Measurements from ENCODE around the gene LRRN4CL. TPM values are rescaled to one million over a fixed set of nuclear protein-coding genes. Genes with fewer than 3 reads are reported as not detected.

Gene LRRN4CL
- total RNA-seq, 1 experiment from 2014 or later, result 0.71 TPM

GRCh38 chr11:62726156-62726914, 37.0 kb upstream of the LRRN4CL start:
- BruUV-seq (replicated peaks), result no TSS peak
- CTCF ChIA-PET, result interaction anchor here (1.1 to 2.2 kb wide), 3 partner anchors 28 to 80 kb away, joined by 3 to 8 read pairs (median 8); partner anchors contain the start of gene ZBTB3
- intact Hi-C loops (cut with micrococcal nuclease; ENCODE audit: unreplicated experiment), result no loop called here
- no peak for TF ChIP-seq CTCF (IDR thresholded peaks at IDR 0.05; ENCODE audit: unreplicated experiment)
- H3K27me3 Mint-ChIP-seq (ENCODE audit: unreplicated experiment), result no peaks in the 10 kb centered on the region
- peak overlapping the region; percentile 89 for H3K4me3 Mint-ChIP-seq (ENCODE audit: low read depth, unreplicated experiment)
- no peak for DNase-seq
- no peaks in the 10 kb centered on the region for H3K9me3 Mint-ChIP-seq (ENCODE audit: low read depth, unreplicated experiment)
- H3K4me1 Mint-ChIP-seq (ENCODE audit: low read depth, unreplicated experiment), result peaks cover 11% of the 10 kb centered on the region
- peaks cover 77% of the 10 kb centered on the region for H3K36me3 Mint-ChIP-seq (ENCODE audit: insufficient read depth, unreplicated experiment)
- H3K27ac Mint-ChIP-seq (ENCODE audit: unreplicated experiment), result peak overlapping the region; percentile 83

GRCh38 chr11:62725646-62726045, 36.3 kb upstream of the LRRN4CL start:
- CTCF ChIA-PET, result interaction anchor here (1.1 kb wide), 1 partner anchor 80 kb away, joined by 3 read pairs; no protein-coding TSS in a partner anchor
- H3K27me3 Mint-ChIP-seq (ENCODE audit: unreplicated experiment), result no peaks in the 10 kb centered on the region
- no peak for DNase-seq
- peaks cover 83% of the 10 kb centered on the region for H3K36me3 Mint-ChIP-seq (ENCODE audit: insufficient read depth, unreplicated experiment)
- no peak for TF ChIP-seq CTCF (IDR thresholded peaks at IDR 0.05; ENCODE audit: unreplicated experiment)
- peaks cover 11% of the 10 kb centered on the region for H3K4me1 Mint-ChIP-seq (ENCODE audit: low read depth, unreplicated experiment)
- H3K9me3 Mint-ChIP-seq (ENCODE audit: low read depth, unreplicated experiment), result no peaks in the 10 kb centered on the region
- BruUV-seq (replicated peaks), result TSS peak; percentile 44
- peak overlapping the region; percentile 83 for H3K27ac Mint-ChIP-seq (ENCODE audit: unreplicated experiment)
- intact Hi-C loops (cut with micrococcal nuclease; ENCODE audit: unreplicated experiment), result no loop called here
- peak overlapping the region; percentile 89 for H3K4me3 Mint-ChIP-seq (ENCODE audit: low read depth, unreplicated experiment)

- Mint-ChIP-seq H3K4me1 (ENCODE audit: low read depth, unreplicated experiment) (peaks cover 18% of the 10 kb centered on the region), H3K27ac (ENCODE audit: unreplicated experiment) (peak overlapping the region; percentile 47), H3K27me3 (ENCODE audit: unreplicated experiment) (no peaks in the 10 kb centered on the region), H3K9me3 (ENCODE audit: low read depth, unreplicated experiment) (no peaks in the 10 kb centered on the region), H3K36me3 (ENCODE audit: insufficient read depth, unreplicated experiment) (peaks cover 94% of the 10 kb centered on the region), H3K4me3 (ENCODE audit: low read depth, unreplicated experiment) (peak overlapping the region; percentile 89)
- TF ChIP-seq CTCF (IDR thresholded peaks at IDR 0.05; ENCODE audit: unreplicated experiment), result no peak
- BruUV-seq (replicated peaks), result no TSS peak
- CTCF ChIA-PET, result interaction anchor here (0.6 to 1.3 kb wide), 2 partner anchors 30 to 142 kb away, joined by 3 to 4 read pairs; partner anchors contain the start of gene ZBTB3
- intact Hi-C loops (cut with micrococcal nuclease; ENCODE audit: unreplicated experiment), result no loop called here
- DNase-seq, result no peak
Observed at GRCh38 chr11:62724171-62724570, 34.8 kb upstream of the LRRN4CL start.

- CTCF ChIA-PET, result no interaction called here
- no peak overlapping the region for H3K4me3 Mint-ChIP-seq (ENCODE audit: low read depth, unreplicated experiment)
- intact Hi-C loops (cut with micrococcal nuclease; ENCODE audit: unreplicated experiment), result no loop called here
Observed at GRCh38 chr11:62721994-62722393, 32.7 kb upstream of the LRRN4CL start.

More at GRCh38 chr11:62721994-62722393, 32.7 kb upstream of the LRRN4CL start:
- Mint-ChIP-seq H3K27ac (ENCODE audit: unreplicated experiment) (no peak overlapping the region), H3K4me1 (ENCODE audit: low read depth, unreplicated experiment) (peaks cover 18% of the 10 kb centered on the region), H3K36me3 (ENCODE audit: insufficient read depth, unreplicated experiment) (peaks cover 94% of the 10 kb centered on the region), H3K27me3 (ENCODE audit: unreplicated experiment) (no peaks in the 10 kb centered on the region), H3K9me3 (ENCODE audit: low read depth, unreplicated experiment) (no peaks in the 10 kb centered on the region)
- no peak for DNase-seq
- BruUV-seq (replicated peaks), result TSS peak; percentile 3
- TF ChIP-seq CTCF (IDR thresholded peaks at IDR 0.05; ENCODE audit: unreplicated experiment), result no peak

Measured in Calu3 (cell line).